ENCODE results near the gene ADCY5. TPM values are rescaled to one million over a fixed set of nuclear protein-coding genes. Genes with fewer than 3 reads are reported as not detected.
A peak's percentile ranks its signal among the peaks of the same experiment; 100 is the strongest.

ADCY5 gene
- total RNA-seq, 1 donor from 2014 or later: 48.2 TPM

GRCh38 chr3:123429362-123430125 lies 19.3 kb downstream of the ADCY5 start:
- DNase-seq (ENCODE audit: low spot score): no peak

GRCh38 chr3:123424999-123425712 lies 23.7 kb downstream of the ADCY5 start:
- no peak for DNase-seq (ENCODE audit: low spot score)

- DNase-seq (ENCODE audit: low spot score): no peak
Observed at GRCh38 chr3:123424321-123424998, 24.4 kb downstream of the ADCY5 start.

- no peak for DNase-seq (ENCODE audit: low spot score)
Observed at GRCh38 chr3:123423806-123424205, 25.1 kb downstream of the ADCY5 start.

GRCh38 chr3:123423031-123423430 lies 25.9 kb downstream of the ADCY5 start:
- no peak for DNase-seq (ENCODE audit: low spot score)

- no peak for DNase-seq (ENCODE audit: low spot score)
Observed at GRCh38 chr3:123422457-123422856, 26.4 kb downstream of the ADCY5 start.

- no peak for DNase-seq (ENCODE audit: low spot score)
Observed at GRCh38 chr3:123421353-123422174, 27.3 kb downstream of the ADCY5 start.

GRCh38 chr3:123420416-123420968 lies 28.4 kb downstream of the ADCY5 start:
- no peak for DNase-seq (ENCODE audit: low spot score)

GRCh38 chr3:123419850-123420297 lies 29.0 kb downstream of the ADCY5 start:
- no peak for DNase-seq (ENCODE audit: low spot score)

- no peak for DNase-seq (ENCODE audit: low spot score)
Observed at GRCh38 chr3:123419181-123419849, 29.6 kb downstream of the ADCY5 start.

GRCh38 chr3:123416647-123417046 lies 32.2 kb downstream of the ADCY5 start:
- DNase-seq (ENCODE audit: low spot score): no peak

- DNase-seq (ENCODE audit: low spot score): no peak
Observed at GRCh38 chr3:123416173-123416572, 32.7 kb downstream of the ADCY5 start.

GRCh38 chr3:123414973-123415775 lies 33.7 kb downstream of the ADCY5 start:
- no peak for DNase-seq (ENCODE audit: low spot score)

- DNase-seq (ENCODE audit: low spot score): peak; percentile 88
Observed at GRCh38 chr3:123412811-123413604, 35.9 kb downstream of the ADCY5 start.

GRCh38 chr3:123412076-123412475 lies 36.8 kb downstream of the ADCY5 start:
- no peak for DNase-seq (ENCODE audit: low spot score)

GRCh38 chr3:123411340-123412040 lies 37.4 kb downstream of the ADCY5 start:
- no peak for DNase-seq (ENCODE audit: low spot score)

GRCh38 chr3:123410149-123410515 lies 38.8 kb downstream of the ADCY5 start:
- DNase-seq (ENCODE audit: low spot score): no peak

GRCh38 chr3:123409443-123410148 lies 39.3 kb downstream of the ADCY5 start:
- DNase-seq (ENCODE audit: low spot score): no peak

Data from umbilical cord (tissue), 2 donors.